ENCODE measurements around the gene DENND10.
"Not testable (repeated sequence)": the region's sequence is repeated elsewhere in the genome, so short reads cannot be mapped to it uniquely, and the experiment has no call there.

The DENND10 gene

DNA sequence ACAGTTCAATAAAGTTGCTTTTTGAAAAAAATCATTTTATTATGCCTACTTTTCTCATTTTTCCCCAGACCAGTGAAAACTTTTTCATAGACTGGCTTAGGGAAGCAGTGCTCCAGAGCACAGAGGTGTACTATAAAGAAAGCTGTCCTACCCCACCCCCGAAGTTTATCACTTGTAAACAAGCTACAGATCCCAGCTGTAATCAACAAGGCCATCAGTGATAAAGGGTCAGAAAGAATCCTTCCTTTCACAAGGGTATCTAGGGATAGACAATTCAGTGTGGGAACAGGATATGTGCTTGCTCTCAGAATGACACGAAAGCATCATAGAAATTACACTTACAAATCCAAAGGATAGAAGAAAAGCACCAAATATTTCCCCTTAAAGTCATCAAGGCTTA, 70.2 kb downstream of the DENND10 start:
- DNase-seq (ENCODE audit: extremely low read depth, low read depth), result no peak
- H3K4me3 ChIP-seq (replicated peaks; ENCODE audit: low read depth, low read length), result no peak overlapping the region
- TF ChIP-seq, protein P1, sequence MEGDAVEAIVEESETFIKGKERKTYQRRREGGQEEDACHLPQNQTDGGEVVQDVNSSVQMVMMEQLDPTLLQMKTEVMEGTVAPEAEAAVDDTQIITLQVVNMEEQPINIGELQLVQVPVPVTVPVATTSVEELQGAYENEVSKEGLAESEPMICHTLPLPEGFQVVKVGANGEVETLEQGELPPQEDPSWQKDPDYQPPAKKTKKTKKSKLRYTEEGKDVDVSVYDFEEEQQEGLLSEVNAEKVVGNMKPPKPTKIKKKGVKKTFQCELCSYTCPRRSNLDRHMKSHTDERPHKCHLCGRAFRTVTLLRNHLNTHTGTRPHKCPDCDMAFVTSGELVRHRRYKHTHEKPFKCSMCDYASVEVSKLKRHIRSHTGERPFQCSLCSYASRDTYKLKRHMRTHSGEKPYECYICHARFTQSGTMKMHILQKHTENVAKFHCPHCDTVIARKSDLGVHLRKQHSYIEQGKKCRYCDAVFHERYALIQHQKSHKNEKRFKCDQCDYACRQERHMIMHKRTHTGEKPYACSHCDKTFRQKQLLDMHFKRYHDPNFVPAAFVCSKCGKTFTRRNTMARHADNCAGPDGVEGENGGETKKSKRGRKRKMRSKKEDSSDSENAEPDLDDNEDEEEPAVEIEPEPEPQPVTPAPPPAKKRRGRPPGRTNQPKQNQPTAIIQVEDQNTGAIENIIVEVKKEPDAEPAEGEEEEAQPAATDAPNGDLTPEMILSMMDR (IDR thresholded peaks at IDR 0.05; ENCODE audit: low read depth, low read length, missing control alignments), result no peak

DNA sequence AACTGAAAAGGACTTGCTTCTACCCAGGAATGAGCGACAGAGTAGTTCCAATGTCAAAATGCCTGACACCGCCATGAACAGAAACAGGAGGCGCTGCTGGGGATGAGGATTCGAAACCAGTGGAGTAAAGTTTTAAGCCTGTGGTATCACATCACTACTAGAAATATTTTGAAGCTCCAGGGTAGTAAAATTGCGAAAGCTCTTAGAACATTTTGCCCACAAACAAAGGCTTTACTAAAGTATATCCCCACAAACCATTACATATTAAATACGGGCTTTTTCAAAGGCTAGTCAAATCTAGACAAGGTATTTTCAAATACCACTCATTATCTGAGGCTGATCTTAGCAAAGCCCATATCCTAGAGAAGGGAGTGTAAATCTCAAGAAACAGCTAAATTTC, 72.3 kb downstream of the DENND10 start:
- H3K4me3 ChIP-seq (replicated peaks; ENCODE audit: low read depth, low read length), result no peak overlapping the region
- TF ChIP-seq, protein P1 (IDR thresholded peaks at IDR 0.05; ENCODE audit: low read depth, low read length, missing control alignments), result no peak
- DNase-seq (ENCODE audit: extremely low read depth, low read depth), result no peak

DNA sequence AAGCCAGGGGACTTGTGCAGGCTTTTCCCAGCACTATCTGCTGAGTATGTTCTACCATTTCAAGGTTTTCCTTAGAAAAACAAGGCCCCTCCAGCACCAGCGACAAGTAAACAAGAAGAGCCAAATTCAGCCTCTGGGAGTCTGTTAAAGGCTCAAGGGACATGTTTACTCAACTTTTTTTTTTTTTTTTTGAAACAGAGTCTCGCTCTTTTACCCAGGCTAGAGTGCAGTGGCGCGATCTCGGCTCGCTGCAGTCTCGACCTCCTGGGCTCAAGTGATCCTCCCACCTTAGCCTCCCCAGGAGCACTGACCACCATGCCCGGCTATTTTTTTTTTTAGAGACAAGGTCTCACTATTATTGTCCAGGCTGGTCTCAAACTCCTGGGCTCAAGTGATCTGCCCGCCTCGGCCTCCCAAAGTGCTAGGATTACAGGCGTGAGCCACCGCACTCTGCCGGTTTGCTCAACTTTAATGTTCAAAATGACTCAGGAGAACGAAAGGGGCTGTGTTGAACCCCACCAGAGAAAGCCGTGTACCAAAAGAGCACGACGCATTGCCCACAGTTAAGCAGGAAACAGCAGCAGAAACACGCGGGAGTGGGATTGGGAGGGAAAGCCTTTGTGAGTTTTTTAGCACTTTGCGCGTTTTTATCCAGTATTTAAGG, 73.9 kb downstream of the DENND10 start:
- TF ChIP-seq, protein P1 (IDR thresholded peaks at IDR 0.05; ENCODE audit: low read depth, low read length, missing control alignments), result no peak
- DNase-seq (ENCODE audit: extremely low read depth, low read depth), result no peak
- peak overlapping the region; percentile 78 for H3K4me3 ChIP-seq (replicated peaks; ENCODE audit: low read depth, low read length)

DNA sequence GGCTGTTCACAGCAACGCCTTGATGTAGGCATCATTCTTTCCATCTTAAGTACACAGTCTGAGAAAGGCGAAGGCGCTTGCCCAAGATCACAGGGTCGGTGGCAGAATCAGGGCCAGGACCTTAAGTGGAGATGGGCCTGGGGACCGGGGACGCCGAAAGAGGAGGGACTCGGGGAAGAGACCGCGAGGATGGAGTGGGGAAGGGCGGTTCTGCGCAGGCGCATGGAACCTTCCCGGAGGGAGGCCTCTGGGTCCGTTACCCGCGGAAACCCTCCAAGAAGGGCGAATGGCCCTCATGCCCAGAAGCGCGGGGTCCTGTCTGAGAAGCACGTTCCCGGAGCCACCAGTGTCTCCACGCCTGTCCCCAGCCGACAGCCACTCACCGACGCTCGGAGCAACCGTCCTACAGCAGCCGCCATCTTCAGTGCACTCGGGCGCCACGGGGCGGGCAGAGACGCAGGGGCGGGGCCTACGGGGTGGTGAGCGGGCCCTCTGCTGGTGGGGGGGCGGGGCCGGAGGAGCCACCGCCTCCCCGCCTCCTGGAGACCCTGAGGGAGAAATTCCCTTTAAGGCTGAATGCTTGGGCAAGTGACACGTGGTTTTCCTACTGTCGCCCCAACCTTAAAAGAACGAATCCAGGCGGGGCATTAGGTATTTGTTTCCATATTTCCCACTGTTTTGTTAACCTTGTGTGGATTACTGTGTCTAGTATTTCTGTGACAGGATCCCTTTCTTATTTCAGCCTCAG, 74.6 kb downstream of the DENND10 start, which contains the start of gene PRDX3:
Gene PRDX3 (minus strand): TSS at position 441 of the 748 bp plus-strand sequence. CDS start 22 bp downstream, at position 419.
- H3K4me3 ChIP-seq (replicated peaks; ENCODE audit: low read depth, low read length), result peak within 1 kb of the TSS; percentile 78
- TF ChIP-seq, protein P1 (IDR thresholded peaks at IDR 0.05; ENCODE audit: low read depth, low read length, missing control alignments), result peak; percentile 8
- peak; percentile 80 for DNase-seq (ENCODE audit: extremely low read depth, low read depth)

DNA sequence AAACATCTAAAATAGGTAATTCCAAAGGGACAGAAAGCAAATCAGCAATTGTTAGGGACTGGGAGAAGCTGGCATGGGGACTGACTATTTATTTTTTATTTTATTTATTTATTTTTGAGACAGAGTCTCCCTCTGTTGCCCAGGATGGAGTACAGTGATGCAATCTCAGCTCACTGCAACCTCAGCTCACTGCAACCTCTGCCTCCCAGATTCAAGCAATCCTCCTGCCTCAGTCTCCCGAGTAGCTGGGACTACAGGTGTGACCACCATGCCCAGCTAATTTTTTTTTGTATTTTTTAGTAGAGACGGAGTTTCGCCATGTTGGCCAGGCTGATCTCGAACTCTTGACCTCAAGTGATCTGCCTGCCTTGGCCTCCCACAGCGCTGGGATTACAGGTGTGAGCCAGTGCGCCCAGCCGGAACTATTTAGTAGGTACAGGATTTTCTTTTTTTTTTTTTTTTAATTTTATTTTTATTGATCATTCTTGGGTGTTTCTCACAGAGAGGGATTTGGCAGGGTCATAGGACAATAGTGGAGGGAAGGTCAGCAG, 77.0 kb downstream of the DENND10 start:
- not testable (repeated sequence) for H3K4me3 ChIP-seq (replicated peaks; ENCODE audit: low read depth, low read length); DNase-seq (ENCODE audit: extremely low read depth, low read depth)

DNA sequence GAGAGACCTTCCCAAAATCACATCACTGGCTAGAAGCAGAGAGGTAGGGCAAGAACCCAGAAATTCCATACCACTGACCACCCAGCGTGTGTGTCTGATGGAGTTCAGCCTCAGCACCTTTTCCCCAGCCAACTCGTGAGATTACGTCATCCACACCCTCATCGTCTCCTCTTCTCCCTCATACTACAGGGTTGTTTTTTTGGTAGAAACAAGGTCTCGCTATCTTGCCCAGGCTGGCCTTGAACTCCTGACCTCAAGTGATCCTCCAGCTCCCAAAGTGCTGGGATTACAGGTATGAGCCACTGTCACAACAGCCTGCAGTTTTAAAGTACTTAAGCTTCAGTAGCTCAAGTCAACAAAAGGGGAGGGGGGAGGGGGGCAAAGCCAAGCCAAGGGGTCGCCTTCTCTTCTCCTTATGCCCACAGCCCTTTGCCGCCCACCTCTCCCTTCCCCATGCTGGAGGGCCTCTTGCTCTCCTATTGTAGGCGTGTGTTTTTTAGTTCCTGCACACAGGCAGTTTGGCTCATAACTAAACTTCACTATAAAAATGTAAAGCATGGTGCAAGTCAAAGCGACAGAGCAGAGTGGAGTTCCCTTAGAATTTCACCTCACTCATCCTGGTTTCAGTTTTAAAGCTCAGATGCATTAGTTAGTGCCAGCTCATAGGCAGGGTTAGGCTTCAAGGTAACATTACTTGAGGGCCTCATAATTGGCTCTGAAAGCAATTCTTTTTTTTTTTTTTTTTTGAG, 79.9 kb downstream of the DENND10 start:
- no peak overlapping the region for H3K4me3 ChIP-seq (replicated peaks; ENCODE audit: low read depth, low read length)
- TF ChIP-seq, protein P1 (IDR thresholded peaks at IDR 0.05; ENCODE audit: low read depth, low read length, missing control alignments), result no peak
- no peak for DNase-seq (ENCODE audit: extremely low read depth, low read depth)
